Measurements from ENCODE around the gene RAB31.

DNA sequence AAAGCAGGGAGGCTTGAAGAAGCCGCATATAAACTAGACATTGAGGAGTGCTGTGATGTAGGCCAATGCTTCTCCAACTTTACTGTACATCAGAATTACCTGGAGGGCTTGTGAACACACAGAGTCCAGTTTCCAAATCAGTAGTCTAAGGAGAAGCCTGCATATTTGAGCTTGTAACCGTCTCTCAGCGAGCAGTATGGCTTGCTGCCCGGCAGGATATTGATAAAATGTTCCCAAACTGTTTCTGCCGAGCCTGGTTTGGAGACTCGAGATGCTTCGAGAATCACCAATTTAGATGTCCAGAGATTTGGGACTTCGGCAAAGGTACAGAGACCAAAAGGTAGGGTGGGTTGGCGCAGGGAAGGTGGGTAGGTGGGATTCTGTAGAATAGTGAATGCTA lies 11.0 kb upstream of the RAB31 start:
- no peak for TF ChIP-seq CTCF (IDR thresholded peaks at IDR 0.05)
- no peak for TF ChIP-seq POLR2A (IDR thresholded peaks at IDR 0.05)
